A673 (cell line): ENCODE measurements around the gene GPR27. TPM values are rescaled to one million over a fixed set of nuclear protein-coding genes. Genes with fewer than 3 reads are reported as not detected.

Experiments used
- BruUV-seq: library from RNA; stranded (reverse); fragments of 400-500 nt; replicated peaks from 2 replicates; lab custom pipeline; 2021; lab: Mats Ljungman, UMichigan
- CTCF ChIA-PET: fragments of 300-600 bp; sonication (Branson Sonifier 250); formaldehyde crosslinking; loops from one replicate; lab custom pipeline; 2022; ENCODE audit warnings: antibody characterized with exemption; lab: Charles Lee
- POLR2A ChIA-PET: fragments of 300-600 bp; sonication (Branson Sonifier 250); formaldehyde crosslinking; loops from one replicate; lab custom pipeline; 2022; ENCODE audit warnings: antibody characterized with exemption; ENCODE audit not compliant: low non-redundant PET; lab: Charles Lee
- DNase-seq: peaks from one replicate; pipeline ENCODE4 v3.0.0-alpha.2; 2015; ENCODE audit warnings: low spot score
- H3K27ac ChIP-seq: fragments of 200-600 bp; sonication (generic); 2 replicates; pipeline ENCODE4 v1.5.1; 2016; ENCODE audit warnings: mixed run types, low read depth, mild to moderate bottlenecking, mixed read lengths, antibody characterized with exemption, low read length; ENCODE audit not compliant: poor library complexity, severe bottlenecking
- H3K27me3 ChIP-seq: fragments of 200-600 bp; sonication (generic); replicated peaks from 2 replicates; pipeline ENCODE4 v1.6.1; 2017; ENCODE audit warnings: mixed run types, low read depth, mild to moderate bottlenecking, mixed read lengths, antibody characterized with exemption, low read length; ENCODE audit not compliant: insufficient read depth, poor library complexity
- H3K36me3 ChIP-seq: fragments of 200-600 bp; sonication (generic); 2 replicates; pipeline ENCODE4 v1.6.1; 2016; ENCODE audit warnings: mixed run types, mild to moderate bottlenecking, mixed read lengths, antibody characterized with exemption, low read length; ENCODE audit not compliant: insufficient read depth, poor library complexity, severe bottlenecking
- H3K4me1 ChIP-seq: fragments of 200-600 bp; sonication (generic); 2 replicates; pipeline ENCODE4 v1.6.1; 2017; ENCODE audit warnings: mixed run types, mild to moderate bottlenecking, mixed read lengths, antibody characterized with exemption, low read length; ENCODE audit not compliant: insufficient read depth, poor library complexity, severe bottlenecking
- H3K4me3 ChIP-seq: fragments of 200-600 bp; sonication (generic); 2 replicates; pipeline ENCODE4 v1.5.1; 2016; ENCODE audit warnings: low read depth, mixed run types, mild to moderate bottlenecking, mixed read lengths, low read length; ENCODE audit not compliant: poor library complexity, severe bottlenecking
- H3K9me3 ChIP-seq: fragments of 200-600 bp; sonication (generic); 2 replicates; pipeline ENCODE4 v1.6.1; 2016; ENCODE audit warnings: mixed run types, low read depth, mild to moderate bottlenecking, mixed read lengths, antibody characterized with exemption, low read length; ENCODE audit not compliant: poor library complexity, severe bottlenecking
- EZH2 ChIP-seq: fragments of 200-600 bp; sonication (generic); IDR thresholded peaks from 2 replicates; pipeline ENCODE4 v1.6.1; 2017; ENCODE audit warnings: borderline replicate concordance, low read depth, mild to moderate bottlenecking, mixed read lengths, antibody characterized with exemption, low read length; ENCODE audit not compliant: poor library complexity, severe bottlenecking
- intact Hi-C: fragments of 100-400 bp; cut with micrococcal nuclease; formaldehyde crosslinking; loops from one replicate; pipeline ENCODE4 v1.10.0; 2022; ENCODE audit not compliant: unreplicated experiment
- total RNA-seq: library from RNA; stranded (reverse); gene quantifications from 2 replicates; pipeline ENCODE4 v1.2.3, GENCODE V29; 2021
- TF ChIP-seq, protein P1 (sequence below): fragments of 300-800, 200-600 bp; sonication (generic); conservative IDR thresholded peaks from 2 replicates; pipeline ENCODE4 v1.5.1; 2017; ENCODE audit warnings: low read depth, mild to moderate bottlenecking, antibody characterized with exemption, low read length, moderate library complexity, mixed read lengths

The GPR27 gene
- total RNA-seq, 1 experiment from 2014 or later = 6.4 TPM

DNA sequence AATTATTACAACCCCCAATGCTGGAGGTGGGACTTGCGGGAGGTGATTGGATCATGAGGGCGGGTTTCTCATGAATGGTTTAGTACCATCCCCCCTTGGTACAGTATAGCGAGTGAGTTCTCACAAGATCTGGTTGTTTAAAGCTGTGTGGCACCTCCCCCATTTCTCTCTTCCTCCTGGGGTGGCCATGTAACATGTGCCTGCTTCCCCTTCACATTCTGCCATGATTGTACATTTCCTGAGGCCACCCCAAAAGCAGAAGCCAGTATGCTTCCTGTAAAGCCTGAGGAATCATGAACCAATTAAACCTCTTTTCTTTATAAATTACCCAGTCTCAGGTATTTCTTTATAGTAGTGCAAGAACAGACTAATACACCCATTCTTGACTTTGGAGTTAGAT is 51.5 kb downstream of the GPR27 start:
- ChIA-PET POLR2A (no interaction called here), CTCF (no interaction called here)
- no peaks in the 10 kb centered on the region for H3K36me3 ChIP-seq
- no peaks in the 10 kb centered on the region for H3K9me3 ChIP-seq
- no TSS peak for BruUV-seq
- TF ChIP-seq, protein P1, sequence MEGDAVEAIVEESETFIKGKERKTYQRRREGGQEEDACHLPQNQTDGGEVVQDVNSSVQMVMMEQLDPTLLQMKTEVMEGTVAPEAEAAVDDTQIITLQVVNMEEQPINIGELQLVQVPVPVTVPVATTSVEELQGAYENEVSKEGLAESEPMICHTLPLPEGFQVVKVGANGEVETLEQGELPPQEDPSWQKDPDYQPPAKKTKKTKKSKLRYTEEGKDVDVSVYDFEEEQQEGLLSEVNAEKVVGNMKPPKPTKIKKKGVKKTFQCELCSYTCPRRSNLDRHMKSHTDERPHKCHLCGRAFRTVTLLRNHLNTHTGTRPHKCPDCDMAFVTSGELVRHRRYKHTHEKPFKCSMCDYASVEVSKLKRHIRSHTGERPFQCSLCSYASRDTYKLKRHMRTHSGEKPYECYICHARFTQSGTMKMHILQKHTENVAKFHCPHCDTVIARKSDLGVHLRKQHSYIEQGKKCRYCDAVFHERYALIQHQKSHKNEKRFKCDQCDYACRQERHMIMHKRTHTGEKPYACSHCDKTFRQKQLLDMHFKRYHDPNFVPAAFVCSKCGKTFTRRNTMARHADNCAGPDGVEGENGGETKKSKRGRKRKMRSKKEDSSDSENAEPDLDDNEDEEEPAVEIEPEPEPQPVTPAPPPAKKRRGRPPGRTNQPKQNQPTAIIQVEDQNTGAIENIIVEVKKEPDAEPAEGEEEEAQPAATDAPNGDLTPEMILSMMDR = no peak
- TF ChIP-seq EZH2 = no peak
- no peak for DNase-seq
- H3K27ac ChIP-seq = no peak overlapping the region
- no peaks in the 10 kb centered on the region for H3K27me3 ChIP-seq
- H3K4me3 ChIP-seq = no peak overlapping the region
- no peaks in the 10 kb centered on the region for H3K4me1 ChIP-seq
- intact Hi-C loops = no loop called here

DNA sequence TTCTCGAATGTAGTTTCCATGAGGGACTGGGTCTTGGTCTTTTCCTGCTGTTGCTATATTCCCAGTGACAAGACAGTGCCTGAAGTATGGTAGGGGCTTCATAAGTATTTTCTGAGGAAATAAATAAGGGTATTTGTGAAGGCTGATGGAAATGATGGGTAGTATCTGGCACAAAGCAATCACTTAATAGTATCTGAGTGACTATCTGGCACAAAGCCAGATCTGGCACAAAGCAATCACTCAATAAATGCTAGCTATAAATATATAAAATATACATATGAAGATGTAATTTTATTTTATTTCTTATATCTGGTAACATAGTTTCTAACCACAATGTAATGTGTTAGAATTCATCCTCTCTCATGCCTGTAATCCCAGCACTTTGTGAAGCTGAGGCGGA is 52.0 kb downstream of the GPR27 start:
- BruUV-seq = no TSS peak

More for the DNA sequence above, 52.0 kb downstream of the GPR27 start:
- Histone ChIP-seq H3K36me3 (no peaks in the 10 kb centered on the region), H3K9me3 (no peaks in the 10 kb centered on the region), H3K4me3 (no peak overlapping the region), H3K4me1 (no peaks in the 10 kb centered on the region), H3K27ac (no peak overlapping the region), H3K27me3 (no peaks in the 10 kb centered on the region)
- ChIA-PET CTCF (no interaction called here), POLR2A (no interaction called here)
- TF ChIP-seq, protein P1 = no peak
- TF ChIP-seq EZH2 = no peak
- no peak for DNase-seq
- intact Hi-C loops = no loop called here

Other genes starting within 250 kb of the GPR27 start
- gene FOXP1, start 170.1 kb upstream of the GPR27 start, total RNA-seq = 52.2 and 58.4 TPM in 2 replicates
- gene EIF4E3, start 28.5 kb upstream of the GPR27 start, total RNA-seq = 3.1 and 4.6 TPM in 2 replicates
- gene PROK2, start 31.3 kb downstream of the GPR27 start, total RNA-seq = 1.2 and 1.6 TPM in 2 replicates